Sigmoid colon (tissue), 4 donors: Measurements from ENCODE around the gene CSNK2A1.

Experiments used
- POLR2A ChIP-seq, 2 donors: fragments of 450-650 bp; IDR thresholded peaks; one replicate each; pipeline ENCODE4 v1.6.1; 2016; ENCODE audit warnings: antibody characterized with exemption in 2 of 2, mild to moderate bottlenecking in 2 of 2, moderate library complexity in 2 of 2
- POLR2AphosphoS5 ChIP-seq, 4 donors: sonication (generic); formaldehyde crosslinking; IDR thresholded peaks; one replicate each; pipeline ENCODE4 v1.6.1; 2017; ENCODE audit warnings: antibody characterized with exemption in 4 of 4
- TF ChIP-seq, protein P1 (sequence below), 4 experiments: fragments of 450-650 bp in 3 of 4; fragments of 200-600 bp in 1 of 4; IDR thresholded peaks; one replicate each; pipeline ENCODE4 v1.5.1; 2016 to 2019; ENCODE audit warnings: antibody characterized with exemption in 4 of 4, mild to moderate bottlenecking in 3 of 4, moderate library complexity in 2 of 4

DNA sequence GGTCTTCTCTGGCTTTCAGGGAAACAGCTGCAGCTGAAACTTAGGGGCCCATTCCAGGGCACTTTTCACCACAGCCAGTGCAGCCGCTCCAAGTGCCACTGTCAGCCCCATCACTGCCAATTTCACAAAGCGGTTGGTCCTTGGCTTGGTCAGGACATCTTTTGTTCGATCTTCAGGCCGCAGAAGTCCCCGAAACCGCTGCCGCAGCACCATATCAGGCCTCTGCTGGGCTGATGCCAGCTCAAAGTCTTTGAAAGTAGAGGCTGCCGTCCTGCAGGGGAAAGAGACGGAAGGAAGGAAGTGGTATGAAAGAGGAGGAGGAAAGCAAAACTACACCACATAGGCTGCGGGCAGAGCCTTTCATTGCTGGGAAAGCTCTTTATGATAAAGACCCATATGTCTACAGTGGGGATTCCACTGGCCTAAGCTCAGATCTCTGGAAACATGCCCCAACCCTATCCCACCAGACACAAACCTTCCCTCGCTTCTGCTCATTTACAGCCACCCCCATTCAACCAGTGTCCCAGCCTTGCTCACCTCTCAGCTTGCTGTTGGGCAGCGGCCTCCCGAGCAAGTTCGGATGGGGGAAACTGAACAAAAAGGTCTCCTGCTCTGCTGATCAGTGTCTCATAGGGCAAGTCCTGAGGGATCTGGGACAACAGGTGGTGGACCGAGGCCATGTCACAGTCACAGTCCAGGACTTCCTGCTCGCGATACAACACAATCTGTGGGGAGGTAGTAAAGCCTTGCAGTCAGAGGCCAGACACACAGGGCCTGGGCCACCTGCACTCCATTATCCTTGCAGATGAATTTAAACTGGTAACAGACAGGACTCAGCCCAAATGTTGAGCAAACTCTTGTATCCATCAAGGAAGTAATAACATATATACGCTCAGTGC, 104.8 kb downstream of the CSNK2A1 start:
- TF ChIP-seq, protein P1, sequence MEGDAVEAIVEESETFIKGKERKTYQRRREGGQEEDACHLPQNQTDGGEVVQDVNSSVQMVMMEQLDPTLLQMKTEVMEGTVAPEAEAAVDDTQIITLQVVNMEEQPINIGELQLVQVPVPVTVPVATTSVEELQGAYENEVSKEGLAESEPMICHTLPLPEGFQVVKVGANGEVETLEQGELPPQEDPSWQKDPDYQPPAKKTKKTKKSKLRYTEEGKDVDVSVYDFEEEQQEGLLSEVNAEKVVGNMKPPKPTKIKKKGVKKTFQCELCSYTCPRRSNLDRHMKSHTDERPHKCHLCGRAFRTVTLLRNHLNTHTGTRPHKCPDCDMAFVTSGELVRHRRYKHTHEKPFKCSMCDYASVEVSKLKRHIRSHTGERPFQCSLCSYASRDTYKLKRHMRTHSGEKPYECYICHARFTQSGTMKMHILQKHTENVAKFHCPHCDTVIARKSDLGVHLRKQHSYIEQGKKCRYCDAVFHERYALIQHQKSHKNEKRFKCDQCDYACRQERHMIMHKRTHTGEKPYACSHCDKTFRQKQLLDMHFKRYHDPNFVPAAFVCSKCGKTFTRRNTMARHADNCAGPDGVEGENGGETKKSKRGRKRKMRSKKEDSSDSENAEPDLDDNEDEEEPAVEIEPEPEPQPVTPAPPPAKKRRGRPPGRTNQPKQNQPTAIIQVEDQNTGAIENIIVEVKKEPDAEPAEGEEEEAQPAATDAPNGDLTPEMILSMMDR (IDR thresholded peaks at IDR 0.05): no peak
- TF ChIP-seq POLR2A (IDR thresholded peaks at IDR 0.05) (no peak), POLR2AphosphoS5 (IDR thresholded peaks at IDR 0.05) (no peak)
